NCI-H2196 treated with DMSO at 0.1 percent for 48 hours (cell line): Measurements from ENCODE around the gene MYCT1.

Experiments used
- DNase-seq: peaks from one replicate; lab custom pipeline; 2025; ENCODE audit not compliant: unreplicated experiment; lab: John Stamatoyannopoulos, UW

Gene MYCT1

GRCh38 chr6:152721956-152722355, 24.3 kb downstream of the MYCT1 start:
- DNase-seq: no peak

- no peak for DNase-seq
Observed at GRCh38 chr6:152723398-152723797, 25.7 kb downstream of the MYCT1 start.

GRCh38 chr6:152726313-152726712, 28.6 kb downstream of the MYCT1 start:
- DNase-seq: no peak

GRCh38 chr6:152727507-152727906, 29.8 kb downstream of the MYCT1 start:
- no peak for DNase-seq

GRCh38 chr6:152734630-152735029, 36.9 kb downstream of the MYCT1 start:
- DNase-seq: no peak

- no peak for DNase-seq
Observed at GRCh38 chr6:152736687-152737273, 39.1 kb downstream of the MYCT1 start.

- DNase-seq: no peak
Observed at GRCh38 chr6:152745509-152746171, 47.9 kb downstream of the MYCT1 start.

- DNase-seq: no peak
Observed at GRCh38 chr6:152746172-152746553, 48.5 kb downstream of the MYCT1 start.

GRCh38 chr6:152748843-152749242, 51.1 kb downstream of the MYCT1 start:
- DNase-seq: no peak

GRCh38 chr6:152749336-152749735, 51.6 kb downstream of the MYCT1 start:
- no peak for DNase-seq

- DNase-seq: no peak
Observed at GRCh38 chr6:152750694-152751093, 53.0 kb downstream of the MYCT1 start, which contains the start of gene VIP. TSS of gene VIP (plus strand) at chr6:152750797. CDS start at chr6:152752178, 1,381 bp downstream.

- DNase-seq: no peak
Observed at GRCh38 chr6:152765331-152765730, 67.6 kb downstream of the MYCT1 start.

- no peak for DNase-seq
Observed at GRCh38 chr6:152769159-152769558, 71.5 kb downstream of the MYCT1 start.

- no peak for DNase-seq
Observed at GRCh38 chr6:152769993-152770392, 72.3 kb downstream of the MYCT1 start.

GRCh38 chr6:152771061-152771687, 73.5 kb downstream of the MYCT1 start:
- no peak for DNase-seq
